DND-41 (cell line): ENCODE data around the gene TAOK1.
A peak's percentile ranks its signal among the peaks of the same experiment; 100 is the strongest.

Source experiments
- ATAC-seq: fragments of 200-7000 bp; cut with Tn5 transposase; 3 replicates; pipeline ENCODE4 v1.9.1; 2021; ENCODE audit warnings: low read depth; ENCODE audit not compliant: insufficient read depth
- DNase-seq: peaks from one replicate; pipeline ENCODE4 v3.0.0-alpha.2; 2020
- H2AFZ ChIP-seq: 2 replicates; pipeline ENCODE4 v1.6.0; 2012; ENCODE audit warnings: low read depth, low read length
- H3K27ac ChIP-seq: 2 replicates; pipeline ENCODE4 v1.5.1; 2012; ENCODE audit warnings: low read length, inconsistent platforms
- H3K27me3 ChIP-seq: fragments of 200-600 bp; sonication (generic); 2 replicates; pipeline ENCODE4 v1.6.0; 2012; ENCODE audit warnings: low read length, mild to moderate bottlenecking, inconsistent platforms; ENCODE audit not compliant: insufficient read depth, poor library complexity
- H3K36me3 ChIP-seq: 2 replicates; pipeline ENCODE4 v1.5.1; 2012; ENCODE audit warnings: low read length, inconsistent platforms; ENCODE audit not compliant: insufficient read depth
- H3K4me1 ChIP-seq: 2 replicates; pipeline ENCODE4 v1.5.1; 2012; ENCODE audit warnings: mild to moderate bottlenecking, low read length; ENCODE audit not compliant: insufficient read depth
- H3K4me2 ChIP-seq: 2 replicates; pipeline ENCODE4 v1.6.0; 2012; ENCODE audit warnings: mild to moderate bottlenecking, moderate library complexity, low read length, inconsistent platforms; ENCODE audit not compliant: insufficient read depth
- H3K4me3 ChIP-seq, 2 experiments: fragments of 200-600 bp in 1 of 2; shearing (Covaris generic) in 1 of 2; 2 replicates each; pipeline ENCODE4 v1.5.1; 2012 to 2016; ENCODE audit warnings: inconsistent platforms in 2 of 2, low read length in 2 of 2, mild to moderate bottlenecking in 2 of 2, low read depth in 1 of 2, moderate library complexity in 1 of 2
- H3K79me2 ChIP-seq: 2 replicates; pipeline ENCODE4 v1.6.0; 2012; ENCODE audit warnings: low read length, inconsistent platforms; ENCODE audit not compliant: insufficient read depth
- H3K9ac ChIP-seq: 2 replicates; pipeline ENCODE4 v1.6.0; 2012; ENCODE audit warnings: low read depth, mild to moderate bottlenecking, inconsistent platforms, low read length, moderate library complexity
- H3K9me3 ChIP-seq: 2 replicates; pipeline ENCODE4 v1.5.1; 2012; ENCODE audit warnings: low read length, moderate library complexity, mild to moderate bottlenecking, inconsistent platforms; ENCODE audit not compliant: insufficient read depth, severe bottlenecking
- H4K20me1 ChIP-seq: 2 replicates; pipeline ENCODE4 v1.6.0; 2012; ENCODE audit warnings: low read length; ENCODE audit not compliant: insufficient read depth
- CTCF ChIP-seq: IDR thresholded peaks from 2 replicates; pipeline ENCODE4 v1.5.1; 2012; ENCODE audit warnings: borderline replicate concordance, low read length, moderate library complexity, mild to moderate bottlenecking; ENCODE audit not compliant: poor library complexity, severe bottlenecking; ENCODE audit errors: extremely low read depth
- EZH2 ChIP-seq: IDR thresholded peaks from 3 replicates; pipeline ENCODE4 v1.6.1; 2012; ENCODE audit warnings: borderline replicate concordance, low read depth, mild to moderate bottlenecking, moderate library complexity, low read length, inconsistent platforms; ENCODE audit not compliant: severe bottlenecking

TAOK1 gene

DNA sequence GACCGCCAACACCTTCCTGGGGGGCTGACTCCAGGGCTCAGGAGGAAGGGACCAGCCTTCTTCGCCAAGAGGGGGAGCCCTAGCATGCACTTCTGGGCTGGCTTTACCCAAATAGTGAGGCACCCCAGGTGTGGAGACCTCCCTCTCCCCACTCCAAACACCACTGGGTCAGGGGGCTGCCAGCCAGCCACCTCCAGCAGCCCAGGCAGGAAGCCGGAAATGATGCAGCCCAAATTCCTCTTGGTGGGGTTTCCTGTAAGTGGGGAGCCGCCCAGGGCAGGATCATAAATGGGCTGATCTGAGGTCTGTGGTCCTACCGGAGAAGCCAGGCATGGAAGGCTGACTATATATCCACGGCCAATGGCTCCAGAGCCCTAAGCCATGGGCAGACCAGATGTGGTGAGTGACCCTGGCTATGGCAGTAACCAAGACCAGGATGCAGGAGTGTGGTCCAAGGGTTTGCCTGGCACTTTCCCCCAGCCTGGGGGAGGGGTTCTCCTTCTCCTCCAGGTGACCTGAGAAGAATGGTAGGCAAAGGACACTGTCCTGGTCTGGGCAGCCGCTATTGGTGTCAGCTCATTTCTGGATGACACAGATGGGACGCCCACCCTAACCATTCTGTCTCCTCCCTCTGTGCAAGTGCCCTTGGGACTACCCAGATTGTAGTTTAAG is 195.1 kb downstream of the TAOK1 start:
- no peak for ATAC-seq
- no peak overlapping the region for H2AFZ ChIP-seq
- H3K9ac ChIP-seq = no peak overlapping the region; the same call in 1 of the 2 replicates
- TF ChIP-seq EZH2 = no peak
- TF ChIP-seq CTCF = peak; percentile 42
- H3K36me3 ChIP-seq = peaks cover 36% of the 10 kb centered on the region
- H3K4me2 ChIP-seq = peak overlapping the region; percentile 7; the same call in 1 of the 2 replicates
- peaks cover 73% of the 10 kb centered on the region for H3K79me2 ChIP-seq
- 0 out of 2 replicates have a peak overlapping the region, but pooled peaks have one; percentile 20 for H3K27ac ChIP-seq
- H3K9me3 ChIP-seq = no peaks in the 10 kb centered on the region
- H3K4me1 ChIP-seq = peaks cover 38% of the 10 kb centered on the region
- H3K27me3 ChIP-seq = no peaks in the 10 kb centered on the region
- H4K20me1 ChIP-seq = peaks cover 71% of the 10 kb centered on the region
- H3K4me3 ChIP-seq = no peak overlapping the region
- DNase-seq = no peak

- no peak for ATAC-seq
- H3K4me1 ChIP-seq = peaks cover 54% of the 10 kb centered on the region
- H3K4me2 ChIP-seq = peak overlapping the region; percentile 97; the same call in 1 of the 2 replicates
- no peak for DNase-seq
- H3K36me3 ChIP-seq = peaks cover 22% of the 10 kb centered on the region
- H3K27me3 ChIP-seq = no peaks in the 10 kb centered on the region
- H3K79me2 ChIP-seq = peaks cover 76% of the 10 kb centered on the region
- H2AFZ ChIP-seq = no peak overlapping the region
- H3K27ac ChIP-seq = no peak overlapping the region; the same call in 1 of the 2 replicates
- H3K9ac ChIP-seq = peak overlapping the region; percentile 72; the same call in 1 of the 2 replicates
- no peaks in the 10 kb centered on the region for H3K9me3 ChIP-seq
- TF ChIP-seq CTCF (no peak), EZH2 (no peak)
- H3K4me3 ChIP-seq = peak overlapping the region in 1 of 2 experiments; percentile 74; a peak in 2 of 4 replicates
- peaks cover 68% of the 10 kb centered on the region for H4K20me1 ChIP-seq
Observed at GRCh38 chr17:29586676-29587469, 196.7 kb downstream of the TAOK1 start.

GRCh38 chr17:29587591-29587990 is 197.4 kb downstream of the TAOK1 start:
- Histone ChIP-seq H3K4me2 (peak overlapping the region; percentile 97), H3K9ac (peak overlapping the region; percentile 72), H3K4me1 (peaks cover 61% of the 10 kb centered on the region), H3K4me3 (peak overlapping the region in 1 of 2 experiments; percentile 74; a peak in 2 of 4 replicates), H3K36me3 (peaks cover 14% of the 10 kb centered on the region), H2AFZ (no peak overlapping the region), H3K79me2 (peaks cover 74% of the 10 kb centered on the region), H4K20me1 (peaks cover 61% of the 10 kb centered on the region), H3K9me3 (no peaks in the 10 kb centered on the region), H3K27ac (peak overlapping the region; percentile 50; the same call in 1 of the 2 replicates), H3K27me3 (no peaks in the 10 kb centered on the region)
- DNase-seq (no peak), ATAC-seq (no peak)
- TF ChIP-seq CTCF = no peak
- no peak for TF ChIP-seq EZH2
